Measurements from ENCODE around the gene HOXD10.

The HOXD10 gene

DNA sequence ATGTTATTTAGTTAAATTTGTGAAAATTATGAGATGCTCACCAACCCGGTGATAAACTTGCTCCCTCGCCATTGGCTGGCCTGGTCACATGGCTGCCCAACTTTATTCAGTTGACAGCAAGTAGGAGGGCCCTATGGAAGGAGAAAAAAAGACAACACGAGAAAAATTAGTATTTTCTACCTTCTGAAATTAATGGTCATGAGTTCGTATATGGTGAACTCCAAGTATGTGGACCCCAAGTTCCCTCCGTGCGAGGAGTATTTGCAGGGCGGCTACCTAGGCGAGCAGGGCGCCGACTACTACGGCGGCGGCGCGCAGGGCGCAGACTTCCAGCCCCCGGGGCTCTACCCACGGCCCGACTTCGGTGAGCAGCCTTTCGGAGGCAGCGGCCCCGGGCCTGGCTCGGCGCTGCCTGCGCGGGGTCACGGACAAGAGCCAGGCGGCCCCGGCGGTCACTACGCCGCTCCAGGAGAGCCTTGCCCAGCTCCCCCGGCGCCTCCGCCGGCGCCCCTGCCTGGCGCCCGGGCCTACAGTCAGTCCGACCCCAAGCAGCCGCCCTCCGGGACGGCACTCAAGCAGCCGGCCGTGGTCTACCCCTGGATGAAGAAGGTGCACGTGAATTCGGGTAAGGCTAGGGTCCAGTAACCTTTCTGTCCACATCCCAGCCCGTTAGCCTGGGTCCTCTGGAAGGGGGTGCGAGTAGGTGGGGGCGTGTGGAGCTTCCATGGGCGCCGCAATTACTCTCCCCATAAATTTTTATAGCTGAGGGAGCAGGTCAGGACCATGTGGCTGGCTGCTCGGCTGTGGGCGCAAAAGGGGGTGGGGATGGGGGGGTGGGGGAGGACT, 35.1 kb downstream of the HOXD10 start, which contains the start of gene HOXD4:
Gene HOXD4 (plus strand): TSS at position 109 of the 846 bp plus-strand sequence. CDS start 84 bp downstream, at position 193.
- DNase-seq (ENCODE audit: low read depth) = no peak

DNA sequence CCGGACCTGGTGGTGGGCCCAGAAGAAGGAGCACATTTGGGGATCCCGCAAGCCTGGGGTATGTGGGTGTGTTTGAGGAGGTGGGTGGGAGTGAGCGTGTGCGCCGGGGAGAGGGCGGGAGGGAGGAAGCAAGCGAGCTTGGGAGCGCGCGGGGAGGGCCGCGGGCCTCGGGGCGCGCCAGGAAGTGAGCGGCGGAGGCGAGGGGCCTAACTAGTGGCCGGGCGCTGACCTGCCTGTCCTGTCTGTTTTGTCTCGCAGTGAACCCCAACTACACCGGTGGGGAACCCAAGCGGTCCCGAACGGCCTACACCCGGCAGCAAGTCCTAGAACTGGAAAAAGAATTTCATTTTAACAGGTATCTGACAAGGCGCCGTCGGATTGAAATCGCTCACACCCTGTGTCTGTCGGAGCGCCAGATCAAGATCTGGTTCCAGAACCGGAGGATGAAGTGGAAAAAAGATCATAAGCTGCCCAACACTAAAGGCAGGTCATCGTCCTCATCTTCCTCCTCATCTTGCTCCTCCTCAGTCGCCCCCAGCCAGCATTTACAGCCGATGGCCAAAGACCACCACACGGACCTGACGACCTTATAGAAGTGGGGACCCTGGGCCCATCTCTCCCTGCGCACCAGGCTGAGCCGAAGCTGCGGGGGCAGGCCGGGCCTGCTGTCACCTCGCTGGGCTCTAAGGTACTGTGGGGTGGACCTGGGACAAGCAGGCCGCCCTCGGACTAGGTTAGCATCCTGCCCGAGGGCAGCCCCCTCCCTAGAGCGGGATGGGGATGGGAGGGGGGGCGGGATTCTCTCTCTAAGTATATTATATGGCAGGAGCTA, 36.0 kb downstream of the HOXD10 start:
- DNase-seq (ENCODE audit: low read depth) = no peak

DNA sequence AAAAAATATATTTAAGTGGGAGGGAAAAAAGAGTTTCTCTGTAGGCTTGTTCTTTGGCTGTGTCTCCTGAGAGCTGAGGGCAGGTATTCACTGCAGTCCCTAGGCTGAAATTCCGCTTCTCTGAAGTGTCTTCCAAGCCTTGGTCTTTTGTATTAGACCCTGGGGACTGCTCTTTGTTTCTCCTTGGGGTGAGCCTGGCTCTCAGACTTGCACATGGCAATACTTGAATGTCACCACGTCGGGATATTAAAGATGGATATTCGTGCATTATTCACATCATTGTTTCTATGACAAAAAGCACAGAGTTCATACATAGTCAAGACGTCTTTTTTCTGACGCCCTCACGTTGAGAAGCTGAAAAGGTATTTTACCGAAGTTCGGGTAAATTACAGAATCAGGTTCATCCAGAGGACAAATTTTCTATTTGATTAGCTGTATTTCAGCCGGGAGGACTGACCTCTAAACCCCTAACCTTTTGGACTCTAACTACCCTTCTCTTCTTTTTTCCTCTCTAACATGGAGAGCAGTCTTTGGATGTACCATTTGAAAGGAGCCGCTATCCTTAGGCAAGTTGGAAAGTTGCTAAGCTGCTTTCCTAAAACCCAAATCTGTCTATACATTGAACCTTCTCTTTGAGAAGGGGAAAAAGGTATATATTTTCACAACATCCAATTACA, 38.1 kb downstream of the HOXD10 start:
- DNase-seq (ENCODE audit: low read depth) = no peak

DNA sequence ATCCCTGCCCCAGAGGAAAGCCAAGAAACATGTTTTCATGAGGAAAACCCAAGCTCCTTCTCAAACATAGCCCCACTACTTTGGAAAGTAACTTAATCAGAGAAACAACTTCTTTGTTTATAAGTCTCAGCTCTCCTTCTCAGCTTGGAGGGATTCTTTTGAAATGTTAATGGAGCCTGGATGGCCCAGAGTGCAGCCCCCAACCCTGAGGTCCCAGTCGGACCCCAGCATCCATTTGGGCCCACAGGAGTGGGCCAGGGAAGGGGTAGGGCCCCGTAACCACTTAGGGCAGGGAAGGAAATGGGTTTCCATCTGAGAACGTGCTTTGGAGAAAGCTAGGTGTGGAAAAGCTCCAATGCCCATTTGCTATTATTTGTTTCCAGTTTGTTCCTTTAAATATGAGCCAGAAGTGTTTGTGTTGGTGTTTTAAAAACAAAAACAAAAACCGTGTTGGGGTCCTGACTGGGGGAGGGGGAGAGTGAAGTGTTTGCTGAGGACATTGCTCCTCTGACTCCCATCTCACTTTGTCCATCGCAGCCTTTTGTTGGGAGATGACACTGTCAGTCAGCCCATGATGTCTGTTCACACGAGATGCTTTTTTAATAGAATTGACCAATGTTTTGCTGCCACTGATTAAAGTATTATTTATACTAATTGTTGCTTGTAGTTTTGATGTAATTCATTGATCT, 38.9 kb downstream of the HOXD10 start:
- no peak for DNase-seq (ENCODE audit: low read depth)

GRCh38 chr2:176156301-176156806, 39.8 kb downstream of the HOXD10 start:
- DNase-seq (ENCODE audit: low read depth) = no peak

DNA sequence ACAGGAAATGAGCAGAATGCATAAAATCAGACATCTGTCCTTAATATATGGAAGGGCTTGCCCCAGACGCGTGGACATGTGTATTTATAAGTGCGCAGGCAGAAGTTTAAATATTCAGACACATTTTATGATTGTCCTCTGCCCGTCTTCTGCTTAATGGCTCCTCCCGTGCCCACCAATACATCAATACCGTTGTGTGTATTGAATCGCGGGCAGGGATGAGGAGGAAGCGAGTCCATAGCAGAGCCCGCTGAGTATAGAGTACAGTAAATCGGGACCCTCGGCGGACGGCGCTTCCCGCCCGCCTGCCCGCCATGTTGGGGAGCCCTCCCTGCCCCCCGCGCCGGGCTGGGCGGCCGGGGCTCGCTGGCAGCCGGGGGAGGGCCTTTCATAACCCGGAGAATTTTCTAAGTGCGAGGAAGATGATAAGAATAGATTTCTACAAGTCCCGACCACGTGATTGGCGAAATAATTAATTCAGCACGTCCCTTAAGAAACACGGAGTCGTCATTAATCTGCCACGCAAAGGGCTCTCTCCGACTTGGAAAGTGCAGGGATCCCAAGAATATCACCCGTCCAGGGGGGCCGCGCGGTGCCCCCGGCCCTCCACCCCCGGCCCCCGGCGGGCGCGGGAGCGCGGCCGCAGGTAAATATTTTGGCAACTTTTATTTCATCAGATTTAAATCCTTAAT, 40.4 kb downstream of the HOXD10 start, which contains the start of gene HOXD3:
Gene HOXD3 (plus strand): TSS at position 501 of the 692 bp plus-strand sequence. CDS start 11,808 bp downstream, outside the sequence.
- no peak for DNase-seq (ENCODE audit: low read depth)

GRCh38 chr2:176157499-176158185, 41.1 kb downstream of the HOXD10 start:
- no peak for DNase-seq (ENCODE audit: low read depth)

DNA sequence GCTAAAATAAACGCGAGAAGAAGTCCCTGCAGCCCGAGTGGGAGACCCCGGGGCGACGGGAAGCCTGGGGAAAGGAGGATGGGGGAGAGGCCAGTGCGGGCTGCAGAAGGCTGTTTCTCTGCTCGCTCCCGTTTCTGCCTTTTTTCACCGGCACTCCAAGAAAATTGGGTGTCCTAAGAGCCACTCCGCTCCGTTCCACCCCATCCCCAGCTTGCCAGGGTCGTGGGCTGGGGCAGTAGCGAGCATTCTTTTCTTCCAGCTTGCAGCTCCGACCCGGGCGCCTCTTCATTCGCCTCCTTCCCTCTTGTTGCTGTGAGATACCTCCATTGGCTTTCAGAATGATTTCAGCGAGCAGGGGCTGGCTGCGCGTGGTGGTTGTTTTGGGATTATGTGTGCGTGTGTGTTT, 41.6 kb downstream of the HOXD10 start:
- DNase-seq (ENCODE audit: low read depth) = no peak

DNA sequence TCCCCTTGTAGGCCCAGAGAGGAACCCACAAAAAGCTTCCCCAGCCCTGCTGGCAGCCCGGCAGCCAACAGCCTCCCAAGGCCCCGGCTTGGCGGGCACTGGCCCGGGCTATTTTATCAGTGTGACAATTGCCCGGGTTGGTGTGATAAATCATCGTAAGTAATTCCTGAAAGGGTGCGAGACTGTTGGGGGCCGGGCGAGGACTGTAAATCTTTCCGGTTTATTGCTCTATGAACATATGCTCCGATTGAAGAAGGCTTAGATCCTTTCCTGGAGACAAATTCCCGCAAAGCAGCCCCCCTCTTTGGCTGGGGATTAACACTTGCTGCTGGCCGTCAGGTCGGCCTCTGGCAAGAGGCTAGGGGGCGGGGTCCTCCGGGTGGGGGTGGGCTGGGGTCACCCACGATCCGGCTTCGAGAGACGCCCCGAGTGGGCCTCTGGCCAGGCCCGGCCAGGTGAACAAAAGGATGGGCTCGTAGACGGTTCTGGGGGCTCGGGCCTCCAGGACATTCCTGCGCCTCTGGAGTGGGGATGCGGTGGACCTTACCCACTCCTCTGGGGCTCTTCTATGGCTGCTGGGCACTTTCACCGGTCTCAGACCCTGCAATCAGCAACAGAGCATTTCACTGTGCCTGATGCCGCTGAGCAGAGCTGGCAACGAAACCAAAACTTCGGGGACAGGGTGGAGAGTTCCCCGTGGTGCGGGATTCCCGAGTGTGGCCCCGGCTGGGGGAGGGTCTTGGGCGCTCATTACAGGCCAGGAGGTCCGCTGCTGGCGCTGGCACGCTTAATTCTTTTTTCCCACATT, 42.5 kb downstream of the HOXD10 start:
- DNase-seq (ENCODE audit: low read depth) = no peak

GRCh38 chr2:176159663-176160250, 43.2 kb downstream of the HOXD10 start:
- no peak for DNase-seq (ENCODE audit: low read depth)

DNA sequence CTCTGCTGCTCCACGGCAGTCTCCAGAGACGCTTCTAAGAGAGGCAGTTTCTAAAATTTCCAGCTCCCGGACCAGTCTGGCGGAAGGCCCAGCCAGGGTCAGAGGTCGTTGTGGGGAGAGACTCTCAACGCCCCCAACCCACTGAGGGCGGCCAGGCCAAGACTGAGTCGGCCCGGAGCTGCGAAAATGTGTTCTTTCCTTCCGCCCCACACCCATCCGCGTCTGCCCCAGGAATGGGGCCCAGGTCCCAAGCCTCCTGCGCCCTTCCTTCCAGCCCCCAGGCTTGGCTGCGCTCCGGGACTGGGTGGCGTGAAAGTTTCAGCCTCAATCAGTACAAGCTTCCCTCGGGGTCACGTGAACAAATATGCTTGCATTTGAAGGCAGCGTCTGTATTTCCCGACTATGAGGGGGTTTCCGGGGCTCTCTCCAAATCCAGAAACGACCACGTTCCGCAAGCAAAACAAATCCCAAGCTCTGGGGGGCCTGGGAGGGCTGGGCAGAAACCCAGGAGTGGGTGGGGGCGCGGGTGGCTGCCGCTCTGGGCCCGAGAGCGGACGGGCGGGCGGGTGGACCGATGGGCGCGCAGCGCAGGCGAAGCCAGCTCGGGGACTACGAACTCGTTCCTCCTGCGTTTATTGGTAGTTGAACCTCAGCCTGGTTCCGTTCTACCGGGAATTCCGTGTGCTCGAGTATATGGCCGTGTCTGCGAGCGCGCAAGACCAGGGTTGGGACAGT, 43.8 kb downstream of the HOXD10 start:
- no peak for DNase-seq (ENCODE audit: low read depth)

DNA sequence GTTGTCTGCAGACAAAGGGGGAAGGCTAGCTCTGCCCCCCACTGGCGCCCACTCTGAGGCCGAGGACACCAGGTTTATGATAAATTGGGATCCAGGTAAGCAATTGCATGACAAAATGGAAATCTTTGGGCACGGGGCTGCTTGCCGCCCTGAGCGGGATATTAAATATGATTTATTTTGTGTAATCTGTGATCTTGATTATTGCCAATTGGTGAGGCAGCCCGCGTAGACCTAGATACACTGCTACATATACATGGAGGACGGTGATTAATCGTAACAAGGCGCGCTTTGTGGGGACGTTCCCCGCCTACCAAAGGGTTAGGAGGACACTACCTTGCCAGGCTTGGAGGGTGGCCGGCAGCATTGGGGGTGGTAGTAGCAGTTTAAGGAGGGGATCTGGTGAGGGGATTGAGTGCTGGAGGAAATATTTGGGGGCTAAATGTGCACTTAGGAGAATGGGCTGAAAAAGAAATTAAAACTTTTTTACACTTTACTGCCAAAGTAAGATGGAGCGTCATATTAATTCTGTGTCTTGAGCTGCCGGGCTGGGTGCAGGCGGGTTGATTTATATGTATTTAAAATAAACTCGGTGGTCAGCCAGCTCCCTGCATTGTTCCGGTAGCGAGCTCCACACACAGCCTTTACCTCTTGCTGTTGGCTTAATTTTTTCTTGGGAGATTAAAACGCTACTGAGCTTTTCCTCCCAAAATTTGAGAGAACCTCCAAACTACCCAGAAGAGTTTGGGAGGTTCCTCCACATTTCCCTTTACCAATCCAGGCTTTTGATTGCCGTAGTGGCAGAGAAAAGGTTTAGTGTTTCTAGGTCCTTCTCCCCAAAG, 44.6 kb downstream of the HOXD10 start:
- no peak for DNase-seq (ENCODE audit: low read depth)

GRCh38 chr2:176161825-176162626, 45.4 kb downstream of the HOXD10 start:
- peak; percentile 13 for DNase-seq (ENCODE audit: low read depth)

- DNase-seq (ENCODE audit: low read depth) = no peak
These were observed 46.5 kb downstream of the HOXD10 start for GRCh38 chr2:176162911-176163671.

DNA sequence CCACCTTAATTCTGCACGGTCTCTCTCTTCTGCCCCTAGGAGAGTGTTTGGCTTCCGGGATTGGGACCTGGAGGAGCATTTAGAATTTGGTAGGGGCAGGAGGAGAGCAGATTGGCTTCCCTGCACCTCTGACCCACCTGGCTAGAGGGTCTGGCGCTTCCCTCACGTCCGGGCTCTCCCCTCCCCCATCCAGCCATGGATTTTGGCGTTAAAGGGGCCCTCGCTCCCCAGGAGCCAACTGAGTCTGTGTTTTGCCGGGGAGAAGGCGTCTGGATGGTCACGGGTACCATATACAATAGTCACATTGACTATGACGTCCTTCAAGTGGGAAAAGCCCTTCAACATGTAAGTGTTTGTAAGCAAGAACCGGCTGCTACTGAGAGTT, 47.1 kb downstream of the HOXD10 start:
- no peak for DNase-seq (ENCODE audit: low read depth)

DNA sequence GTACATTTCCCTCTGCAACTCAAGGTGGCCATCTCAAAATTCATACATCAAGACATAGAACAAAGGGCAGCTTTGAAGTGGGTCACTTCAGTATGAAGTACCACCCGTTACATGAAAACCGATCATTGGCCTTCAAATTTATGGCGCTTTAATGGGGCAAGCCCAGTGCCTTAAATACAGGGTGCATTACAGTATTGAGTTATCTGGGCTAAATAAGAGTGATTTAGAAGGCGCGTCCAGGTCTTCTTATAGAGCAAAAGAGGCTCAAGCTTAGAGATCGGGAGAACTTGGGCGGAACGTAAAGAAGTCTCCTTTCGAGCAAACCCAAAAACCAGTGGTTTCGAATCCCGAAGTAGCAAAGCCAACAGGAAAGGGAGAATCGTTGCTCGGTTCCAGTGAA, 47.6 kb downstream of the HOXD10 start:
- no peak for DNase-seq (ENCODE audit: low read depth)

All from fibroblast of the conjunctiva (primary cell).